Naive thymus-derived CD4-positive, alpha-beta T cell (primary cell): ENCODE measurements around the gene SLCO3A1. TPM values are rescaled to one million over a fixed set of nuclear protein-coding genes. Genes with fewer than 3 reads are reported as not detected.

ENCODE experiments used
- ATAC-seq: fragments of 150-1000 bp; cut with Tn5 transposase; 2 replicates; pipeline ENCODE4 v1.10.0; 2021; ENCODE audit warnings: mild to moderate bottlenecking, moderate library complexity
- CTCF ChIA-PET: fragments of 350-600 bp; sonication (Branson Sonifier 250); formaldehyde crosslinking; loops from one replicate; lab custom pipeline; 2021; ENCODE audit warnings: antibody characterized with exemption; lab: Charles Lee
- POLR2A ChIA-PET: fragments of 350-600 bp; sonication (Branson Sonifier 250); formaldehyde crosslinking; loops from one replicate; lab custom pipeline; 2021; ENCODE audit warnings: antibody characterized with exemption, inconsistent platforms; lab: Charles Lee
- DNase-seq, 9 donors: peaks; one replicate each; pipeline versions ENCODE4 v3.0.0 to v3.0.0-alpha.2; 2020 to 2022; ENCODE audit warnings: mixed read lengths in 1 of 9
- H3K27ac ChIP-seq: one replicate; pipeline ENCODE4 v1.7.0; 2013; ENCODE audit warnings: mild to moderate bottlenecking, low read depth, low read length, moderate library complexity
- H3K27me3 ChIP-seq, 2 donors: one replicate each; pipeline ENCODE4 v1.7.0; 2013; ENCODE audit warnings: low read length in 2 of 2, mild to moderate bottlenecking in 2 of 2, moderate library complexity in 2 of 2; ENCODE audit not compliant: control insufficient read depth in 2 of 2, insufficient read depth in 2 of 2
- H3K36me3 ChIP-seq, 3 experiments: 1 replicate in 2 of 3; 2 replicates in 1 of 3; pipeline ENCODE4 v1.7.0; 2013; ENCODE audit warnings: low read length in 3 of 3, mild to moderate bottlenecking in 3 of 3, moderate library complexity in 1 of 3; ENCODE audit not compliant: insufficient read depth in 3 of 3, control insufficient read depth in 2 of 3
- H3K4me1 ChIP-seq, 2 donors: one replicate each; pipeline ENCODE4 v1.7.0; 2013; ENCODE audit warnings: low read length in 2 of 2, mild to moderate bottlenecking in 2 of 2, moderate library complexity in 1 of 2; ENCODE audit not compliant: control insufficient read depth in 2 of 2, insufficient read depth in 2 of 2
- H3K4me3 ChIP-seq: 2 replicates; pipeline ENCODE4 v1.7.0; 2013; ENCODE audit warnings: mild to moderate bottlenecking, low read length
- H3K9me3 ChIP-seq, 3 experiments: 1 replicate in 2 of 3; 2 replicates in 1 of 3; pipeline ENCODE4 v1.7.0; 2013; ENCODE audit warnings: low read length in 3 of 3; ENCODE audit not compliant: control insufficient read depth in 2 of 3
- H3K27ac Mint-ChIP-seq, 9 donors: one replicate each; pipeline ENCODE4 v1.8.0; 2020 to 2022; ENCODE audit warnings: mixed read lengths in 9 of 9, mild to moderate bottlenecking in 8 of 9, moderate library complexity in 5 of 9, inconsistent platforms in 2 of 9
- H3K27me3 Mint-ChIP-seq, 5 donors: one replicate each; pipeline ENCODE4 v1.8.0; 2021 to 2022; ENCODE audit warnings: mixed read lengths in 5 of 5, mild to moderate bottlenecking in 1 of 5
- H3K36me3 Mint-ChIP-seq, 5 donors: one replicate each; pipeline ENCODE4 v1.8.0; 2020 to 2022; ENCODE audit warnings: mixed read lengths in 5 of 5, mild to moderate bottlenecking in 3 of 5, inconsistent platforms in 1 of 5
- H3K4me1 Mint-ChIP-seq, 7 donors: one replicate each; pipeline ENCODE4 v1.8.0; 2020 to 2022; ENCODE audit warnings: mixed read lengths in 7 of 7, mild to moderate bottlenecking in 3 of 7, inconsistent platforms in 1 of 7
- H3K4me3 Mint-ChIP-seq, 10 donors: one replicate each; pipeline ENCODE4 v1.8.0; 2020 to 2022; ENCODE audit warnings: mild to moderate bottlenecking in 10 of 10, mixed read lengths in 10 of 10, moderate library complexity in 6 of 10, inconsistent platforms in 2 of 10
- H3K9me3 Mint-ChIP-seq, 11 donors: one replicate each; pipeline ENCODE4 v1.8.0; 2020 to 2022; ENCODE audit warnings: mixed read lengths in 11 of 11, mild to moderate bottlenecking in 4 of 11, inconsistent platforms in 1 of 11, moderate library complexity in 1 of 11
- intact Hi-C, 2 donors: fragments of 100-400 bp; cut with micrococcal nuclease; formaldehyde crosslinking; loops; one replicate each; pipeline ENCODE4 v1.15.1; 2023
- polyA plus RNA-seq, 2 donors: library from polyadenylated mRNA; unstranded; fragments of 300-500 nt; fragmentation: Illumina TruSeq; gene quantifications; one replicate each; pipeline ENCODE4 v1.2.3, GENCODE V29; 2021
- total RNA-seq, 6 experiments: library from RNA in 5 of 6; stranded (reverse) in 5 of 6; gene quantifications; 1 replicate in 5 of 6; 2 replicates in 1 of 6; pipeline ENCODE4 v1.2.3 and lab custom pipeline; 2021 to 2026

SLCO3A1 gene
- total and polyA plus RNA-seq, 7 experiments from 2014 or later: 15.4 to 69.1 (median 24.3) TPM

- POLR2A ChIA-PET: no interaction called here
Measured at GRCh38 chr15:92170897-92171296, 317.4 kb downstream of the SLCO3A1 start.

GRCh38 chr15:92178911-92179310 is 325.4 kb downstream of the SLCO3A1 start:
- no peak overlapping the region for H3K27ac ChIP-seq
- no peak overlapping the region for H3K4me3 ChIP-seq
- Mint-ChIP-seq H3K27ac (no peak overlapping the region), H3K4me3 (no peak overlapping the region), H3K9me3 (peaks cover 0 to 3% (median 0%) of the 10 kb centered on the region in 11 donors), H3K4me1 (peaks cover 0 to 2% (median 0%) of the 10 kb centered on the region in 7 donors), H3K27me3 (peaks cover 5 to 25% (median 18%) of the 10 kb centered on the region in 5 donors), H3K36me3 (no peaks in the 10 kb centered on the region)
- H3K9me3 ChIP-seq: no peaks in the 10 kb centered on the region
- POLR2A ChIA-PET: no interaction called here
- DNase-seq: no peak
- no peaks in the 10 kb centered on the region for H3K4me1 ChIP-seq
- intact Hi-C loops: no loop called here
- H3K36me3 ChIP-seq: no peaks in the 10 kb centered on the region
- no peak for ATAC-seq
- H3K27me3 ChIP-seq: no peaks in the 10 kb centered on the region
- CTCF ChIA-PET: interaction anchor here (0.7 kb wide), 1 partner anchor 427 kb away, joined by 4 read pairs; no protein-coding TSS in a partner anchor

More at GRCh38 chr15:92170897-92171296, 317.4 kb downstream of the SLCO3A1 start:
- Histone ChIP-seq H3K27ac (no peak overlapping the region), H3K4me3 (no peak overlapping the region), H3K9me3 (no peaks in the 10 kb centered on the region), H3K4me1 (no peaks in the 10 kb centered on the region), H3K36me3 (peaks cover 0 to 4% (median 0%) of the 10 kb centered on the region in 3 experiments), H3K27me3 (no peaks in the 10 kb centered on the region)
- DNase-seq (no peak), ATAC-seq (no peak)
- intact Hi-C loops: no loop called here
- no peak overlapping the region for H3K27ac Mint-ChIP-seq
- peaks cover 0 to 2% (median 0%) of the 10 kb centered on the region in 11 donors for H3K9me3 Mint-ChIP-seq
- no peak overlapping the region for H3K4me3 Mint-ChIP-seq
- peaks cover 0 to 19% (median 0%) of the 10 kb centered on the region in 5 donors for H3K36me3 Mint-ChIP-seq
- CTCF ChIA-PET: no interaction called here
- H3K4me1 Mint-ChIP-seq: no peaks in the 10 kb centered on the region
- H3K27me3 Mint-ChIP-seq: no peaks in the 10 kb centered on the region

GRCh38 chr15:92184142-92184541 is 330.6 kb downstream of the SLCO3A1 start:
- CTCF ChIA-PET: no interaction called here
- H3K4me3 ChIP-seq: no peak overlapping the region

GRCh38 chr15:92184679-92185230 is 331.2 kb downstream of the SLCO3A1 start:
- H3K4me1 Mint-ChIP-seq: no peaks in the 10 kb centered on the region
- H3K4me3 Mint-ChIP-seq: no peak overlapping the region
- Histone ChIP-seq H3K36me3 (no peaks in the 10 kb centered on the region), H3K27me3 (no peaks in the 10 kb centered on the region), H3K9me3 (no peaks in the 10 kb centered on the region), H3K4me3 (no peak overlapping the region), H3K4me1 (no peaks in the 10 kb centered on the region), H3K27ac (no peak overlapping the region)
- H3K9me3 Mint-ChIP-seq: peaks cover 0 to 3% (median 0%) of the 10 kb centered on the region in 11 donors
- no peak overlapping the region for H3K27ac Mint-ChIP-seq
- H3K27me3 Mint-ChIP-seq: peaks cover 6 to 33% (median 21%) of the 10 kb centered on the region in 5 donors
- POLR2A ChIA-PET: no interaction called here
- intact Hi-C loops: no loop called here
- CTCF ChIA-PET: no interaction called here
- DNase-seq (no peak), ATAC-seq (no peak)
- H3K36me3 Mint-ChIP-seq: no peaks in the 10 kb centered on the region

More at GRCh38 chr15:92184142-92184541, 330.6 kb downstream of the SLCO3A1 start:
- Histone ChIP-seq H3K27ac (no peak overlapping the region), H3K4me1 (no peaks in the 10 kb centered on the region), H3K9me3 (no peaks in the 10 kb centered on the region), H3K36me3 (no peaks in the 10 kb centered on the region), H3K27me3 (no peaks in the 10 kb centered on the region)
- Mint-ChIP-seq H3K27ac (no peak overlapping the region), H3K36me3 (no peaks in the 10 kb centered on the region), H3K4me3 (no peak overlapping the region), H3K4me1 (no peaks in the 10 kb centered on the region), H3K9me3 (peaks cover 0 to 3% (median 0%) of the 10 kb centered on the region in 11 donors), H3K27me3 (peaks cover 6 to 30% (median 17%) of the 10 kb centered on the region in 5 donors)
- intact Hi-C loops: no loop called here
- POLR2A ChIA-PET: no interaction called here
- DNase-seq (no peak), ATAC-seq (no peak)

- ChIA-PET CTCF (no interaction called here), POLR2A (no interaction called here)
- H3K36me3 ChIP-seq: no peaks in the 10 kb centered on the region
- no peaks in the 10 kb centered on the region for H3K27me3 ChIP-seq
- no peak overlapping the region for H3K4me3 ChIP-seq
- DNase-seq (no peak), ATAC-seq (no peak)
- H3K27ac ChIP-seq: no peak overlapping the region
- H3K36me3 Mint-ChIP-seq: no peaks in the 10 kb centered on the region
- no peaks in the 10 kb centered on the region for H3K4me1 Mint-ChIP-seq
- H3K4me3 Mint-ChIP-seq: no peak overlapping the region
- no peaks in the 10 kb centered on the region for H3K9me3 Mint-ChIP-seq
- H3K9me3 ChIP-seq: no peaks in the 10 kb centered on the region
- intact Hi-C loops: no loop called here
- H3K4me1 ChIP-seq: no peaks in the 10 kb centered on the region
- H3K27me3 Mint-ChIP-seq: peaks cover 11 to 24% (median 21%) of the 10 kb centered on the region in 5 donors
- H3K27ac Mint-ChIP-seq: no peak overlapping the region
Measured at GRCh38 chr15:92187975-92188374, 334.5 kb downstream of the SLCO3A1 start.

- intact Hi-C loops: no loop called here
- Histone ChIP-seq H3K27me3 (no peaks in the 10 kb centered on the region), H3K27ac (no peak overlapping the region), H3K4me1 (no peaks in the 10 kb centered on the region), H3K4me3 (no peak overlapping the region), H3K36me3 (no peaks in the 10 kb centered on the region), H3K9me3 (no peaks in the 10 kb centered on the region)
- Mint-ChIP-seq H3K27me3 (peaks cover 5 to 21% (median 17%) of the 10 kb centered on the region in 5 donors), H3K27ac (no peak overlapping the region), H3K36me3 (no peaks in the 10 kb centered on the region), H3K4me3 (no peak overlapping the region), H3K4me1 (no peaks in the 10 kb centered on the region), H3K9me3 (no peaks in the 10 kb centered on the region)
- CTCF ChIA-PET: no interaction called here
- POLR2A ChIA-PET: no interaction called here
- DNase-seq: no peak
- no peak for ATAC-seq
Measured at GRCh38 chr15:92189166-92189565, 335.7 kb downstream of the SLCO3A1 start.

- H3K4me1 ChIP-seq: no peaks in the 10 kb centered on the region
- no peak overlapping the region for H3K4me3 Mint-ChIP-seq
- DNase-seq (no peak), ATAC-seq (no peak)
- H3K36me3 ChIP-seq: no peaks in the 10 kb centered on the region
- no peaks in the 10 kb centered on the region for H3K9me3 ChIP-seq
- H3K4me1 Mint-ChIP-seq: no peaks in the 10 kb centered on the region
- peaks cover 5 to 16% (median 11%) of the 10 kb centered on the region in 5 donors for H3K27me3 Mint-ChIP-seq
- H3K9me3 Mint-ChIP-seq: peaks cover 0 to 6% (median 2%) of the 10 kb centered on the region in 11 donors
- ChIA-PET CTCF (no interaction called here), POLR2A (no interaction called here)
- no peaks in the 10 kb centered on the region for H3K36me3 Mint-ChIP-seq
- peak overlapping the region in 1 of 9 donors; percentile 49 for H3K27ac Mint-ChIP-seq
- H3K27ac ChIP-seq: no peak overlapping the region
- no peak overlapping the region for H3K4me3 ChIP-seq
- intact Hi-C loops: no loop called here
- H3K27me3 ChIP-seq: no peaks in the 10 kb centered on the region
Measured at GRCh38 chr15:92195241-92195640, 341.7 kb downstream of the SLCO3A1 start.
